ENCODE results near the gene DEF6.
A peak's percentile ranks its signal among the peaks of the same experiment; 100 is the strongest.

The DEF6 gene, protein sequence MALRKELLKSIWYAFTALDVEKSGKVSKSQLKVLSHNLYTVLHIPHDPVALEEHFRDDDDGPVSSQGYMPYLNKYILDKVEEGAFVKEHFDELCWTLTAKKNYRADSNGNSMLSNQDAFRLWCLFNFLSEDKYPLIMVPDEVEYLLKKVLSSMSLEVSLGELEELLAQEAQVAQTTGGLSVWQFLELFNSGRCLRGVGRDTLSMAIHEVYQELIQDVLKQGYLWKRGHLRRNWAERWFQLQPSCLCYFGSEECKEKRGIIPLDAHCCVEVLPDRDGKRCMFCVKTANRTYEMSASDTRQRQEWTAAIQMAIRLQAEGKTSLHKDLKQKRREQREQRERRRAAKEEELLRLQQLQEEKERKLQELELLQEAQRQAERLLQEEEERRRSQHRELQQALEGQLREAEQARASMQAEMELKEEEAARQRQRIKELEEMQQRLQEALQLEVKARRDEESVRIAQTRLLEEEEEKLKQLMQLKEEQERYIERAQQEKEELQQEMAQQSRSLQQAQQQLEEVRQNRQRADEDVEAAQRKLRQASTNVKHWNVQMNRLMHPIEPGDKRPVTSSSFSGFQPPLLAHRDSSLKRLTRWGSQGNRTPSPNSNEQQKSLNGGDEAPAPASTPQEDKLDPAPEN

GRCh38 chr6:35297601-35298481 lies at the start of gene DEF6:
TSS of gene DEF6 (plus strand) at chr6:35297818. CDS start at chr6:35297857, 39 bp downstream.
- peak; percentile 85 to 86 for ATAC-seq

GRCh38 chr6:35248300-35248699 lies 49.3 kb upstream of the DEF6 start:
- no peak for ATAC-seq

GRCh38 chr6:35248965-35249364 lies 48.7 kb upstream of the DEF6 start:
- ATAC-seq = no peak

DNA sequence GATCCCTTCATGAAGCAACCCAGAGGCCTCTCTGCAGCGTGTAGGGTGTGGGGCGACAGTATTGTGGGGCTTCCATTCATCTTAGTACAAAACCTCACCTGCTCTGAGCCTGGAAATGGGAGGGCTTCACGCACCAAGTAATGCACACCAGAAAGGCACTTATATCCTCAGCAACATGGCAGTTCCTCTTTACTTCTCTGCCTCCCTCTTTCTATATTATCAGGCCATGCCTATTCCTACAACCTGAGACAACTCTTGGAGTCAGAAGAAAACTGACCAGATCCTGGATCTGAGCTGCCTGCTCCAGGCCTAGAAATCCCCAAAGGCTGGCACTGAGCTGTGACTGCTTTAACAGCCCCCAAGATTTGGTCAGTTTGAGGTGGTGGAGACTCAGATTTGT lies 45.7 kb upstream of the DEF6 start:
- ATAC-seq = no peak

DNA sequence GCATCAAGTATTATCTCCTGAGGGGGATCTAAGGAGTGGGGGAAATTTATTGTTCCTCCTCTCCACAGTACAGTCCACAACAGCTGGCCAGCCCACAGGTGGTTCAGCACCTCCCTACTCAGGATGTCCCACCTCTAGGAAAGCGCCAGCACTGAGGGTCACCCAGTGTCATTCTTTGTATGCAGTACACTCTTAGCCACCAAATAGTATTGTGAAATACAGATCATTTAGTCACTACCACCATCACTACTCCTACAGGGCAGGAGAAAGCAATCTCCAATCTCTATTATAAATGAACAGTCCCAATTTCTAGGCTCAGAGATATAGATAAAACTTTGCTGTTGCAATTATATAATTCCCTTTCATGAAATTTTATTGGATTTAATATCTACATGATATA lies 44.4 kb upstream of the DEF6 start:
- ATAC-seq = no peak

- no peak for ATAC-seq
Measured at GRCh38 chr6:35258336-35258735, 39.3 kb upstream of the DEF6 start.

DNA sequence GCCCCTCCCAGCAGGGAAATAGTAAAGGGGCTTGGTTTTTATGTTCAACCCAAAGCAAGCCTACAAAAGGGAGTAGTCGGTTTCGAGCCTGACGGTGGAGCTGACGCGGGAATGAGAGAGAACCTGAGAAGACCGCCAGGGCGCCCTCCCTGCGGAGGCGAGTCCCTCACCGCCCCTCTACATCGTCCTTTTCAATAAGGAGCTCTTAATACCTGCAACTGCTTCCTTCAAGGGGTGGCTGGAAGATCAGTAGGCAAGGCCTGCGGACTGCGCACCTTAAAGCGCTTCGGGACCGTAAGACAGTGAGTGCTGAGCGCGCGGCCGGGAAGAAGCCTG lies 38.8 kb upstream of the DEF6 start:
- peak; percentile 17 to 22 for ATAC-seq

DNA sequence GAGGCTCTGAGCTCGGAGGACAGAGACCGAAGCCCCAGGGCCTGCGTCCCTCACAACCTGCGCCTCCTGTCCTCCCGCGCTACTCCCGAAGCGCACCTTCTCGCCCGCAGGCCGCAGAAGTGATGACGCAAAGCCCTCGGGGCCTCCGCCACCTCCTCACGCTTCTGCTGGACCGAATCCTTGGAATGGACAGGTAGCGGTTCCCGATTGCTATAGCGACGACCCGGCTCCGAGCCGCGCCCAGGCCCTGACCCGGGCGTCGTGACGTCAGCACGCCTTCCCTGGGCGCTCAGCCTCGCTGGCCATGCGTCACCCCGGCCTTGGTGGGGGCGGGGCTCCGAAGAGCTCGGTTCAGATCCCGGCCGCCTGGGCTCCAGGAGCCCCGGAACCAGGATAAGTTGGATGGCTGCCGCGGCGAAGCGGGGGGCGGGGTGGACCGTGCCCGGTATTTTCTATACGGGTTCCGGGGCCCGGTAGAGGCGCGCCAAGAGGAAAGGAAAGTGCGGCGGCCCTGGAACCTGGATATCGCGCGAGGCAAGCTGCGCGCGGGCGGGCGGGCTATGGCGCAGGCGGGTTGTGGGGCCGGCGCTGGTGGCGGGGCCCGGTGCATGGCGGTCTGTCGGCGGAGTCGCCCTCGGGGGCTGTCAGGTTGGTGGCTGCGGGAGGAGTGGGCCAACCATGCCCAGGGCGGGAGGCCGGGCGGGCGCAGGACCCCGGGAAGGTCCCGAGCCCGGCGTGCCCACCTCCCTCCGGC lies 38.2 kb upstream of the DEF6 start, which contains the start of gene ZNF76:
Gene ZNF76, plus strand, starts transcription at position 542 of the 754 bp plus-strand sequence. CDS start 21,417 bp downstream, outside the sequence.
- peak; percentile 85 to 89 for ATAC-seq

DNA sequence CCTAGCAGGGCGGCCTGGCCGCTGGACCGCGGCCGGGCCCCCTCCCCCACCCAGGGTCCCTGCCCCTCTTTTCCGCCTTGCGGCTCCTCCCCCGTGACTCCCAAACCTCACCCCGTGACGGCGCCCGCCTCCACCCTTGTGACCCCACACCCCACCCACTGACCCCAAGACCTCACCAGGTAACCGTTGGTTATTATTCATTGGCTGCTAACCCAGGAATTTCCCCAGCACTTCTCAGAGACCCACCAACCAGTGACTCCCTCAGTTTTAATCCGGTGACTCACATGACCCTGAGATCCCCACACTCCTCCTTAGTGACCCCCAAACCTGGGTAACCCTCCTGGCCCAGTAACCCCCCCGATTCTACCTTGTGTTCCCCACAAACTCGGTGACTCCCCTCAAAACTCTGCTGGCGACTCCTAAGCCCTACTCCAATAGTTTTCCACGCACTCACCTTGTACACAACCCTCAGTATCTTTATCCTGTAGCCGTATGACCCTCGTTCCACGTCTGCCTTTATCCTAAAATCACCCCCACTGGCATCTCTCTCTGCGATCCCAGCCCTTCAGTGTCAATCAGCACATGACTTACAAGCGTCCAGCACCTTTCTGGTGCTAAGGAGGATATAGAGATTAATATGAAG lies 37.5 kb upstream of the DEF6 start:
- peak; percentile 66 to 68 for ATAC-seq

- ATAC-seq = no peak
Measured at GRCh38 chr6:35260591-35261570, 36.7 kb upstream of the DEF6 start.

DNA sequence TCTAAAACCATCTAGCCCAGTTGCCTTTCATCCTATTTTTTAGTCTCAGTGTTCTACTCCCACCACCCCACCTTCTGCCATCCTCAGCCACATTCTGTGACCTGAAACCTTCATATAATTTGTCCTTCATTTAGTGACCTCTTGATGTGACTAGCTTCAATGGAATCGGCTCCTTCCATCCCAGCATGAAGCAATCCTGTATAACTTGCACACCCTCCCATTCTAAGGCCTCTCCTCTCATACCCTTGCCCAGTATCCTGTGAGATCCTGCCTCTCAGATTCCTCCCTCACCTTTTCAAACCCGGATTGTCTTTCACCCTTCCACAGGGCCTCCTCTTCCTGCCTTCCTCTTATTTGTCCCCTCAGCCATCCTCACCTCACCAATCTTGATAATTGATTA lies 35.0 kb upstream of the DEF6 start:
- ATAC-seq = no peak

DNA sequence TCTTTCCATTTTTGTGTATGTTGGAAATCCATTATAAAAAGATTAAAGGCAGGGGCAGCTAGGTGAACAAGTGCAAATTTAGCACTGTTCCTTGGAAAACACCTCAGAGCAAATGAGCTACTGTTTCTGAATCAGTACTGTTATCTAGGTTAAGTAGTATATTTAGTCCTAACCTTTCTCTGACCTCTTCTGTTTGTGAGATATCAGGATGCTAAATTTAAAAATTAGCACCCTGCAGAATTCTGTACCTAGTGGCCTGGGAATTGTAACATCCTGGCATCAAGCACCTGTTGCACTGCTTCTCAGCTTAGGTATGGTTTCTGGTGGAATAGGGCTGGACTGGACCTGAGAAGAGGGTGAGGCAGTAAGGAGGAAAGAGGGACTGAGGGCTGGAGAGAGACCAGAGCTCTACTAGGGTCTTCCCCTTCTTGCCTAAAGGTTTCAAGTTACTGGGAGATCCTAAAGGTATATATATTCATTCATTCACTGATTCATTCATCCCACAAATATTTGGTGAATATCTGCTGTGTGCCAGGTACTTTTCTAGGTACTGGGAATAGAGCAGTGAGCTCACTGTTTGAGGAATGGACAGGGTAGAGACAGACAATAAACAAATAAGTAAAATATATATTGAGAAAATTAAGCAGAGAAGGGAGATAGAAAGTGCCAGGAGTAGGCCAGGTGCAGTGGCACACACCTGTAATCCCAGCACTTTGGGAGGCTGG lies 32.9 kb upstream of the DEF6 start:
- no peak for ATAC-seq

GRCh38 chr6:35265523-35265922 lies 32.1 kb upstream of the DEF6 start:
- no peak for ATAC-seq

GRCh38 chr6:35267446-35267845 lies 30.2 kb upstream of the DEF6 start:
- no peak for ATAC-seq

GRCh38 chr6:35267897-35268296 lies 29.7 kb upstream of the DEF6 start:
- ATAC-seq = no peak

DNA sequence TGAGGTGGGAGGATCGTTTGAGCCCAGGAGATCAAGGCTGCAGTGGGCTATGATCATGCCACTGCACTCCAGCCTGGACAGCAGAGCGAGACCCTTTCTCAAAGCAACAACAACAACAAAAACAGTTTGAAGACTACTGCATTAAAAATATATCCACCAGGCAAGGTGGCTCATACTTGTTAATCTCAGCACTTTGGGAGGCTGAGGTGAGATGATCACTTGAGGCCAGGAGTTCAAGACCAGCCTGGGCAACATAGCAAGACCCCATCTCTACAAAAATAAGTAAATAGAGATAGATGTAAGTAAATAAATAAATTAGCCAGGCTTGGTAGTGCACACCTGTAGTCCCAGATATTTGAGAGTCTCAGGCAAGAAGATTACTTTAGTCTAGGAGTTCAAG lies 25.6 kb upstream of the DEF6 start:
- ATAC-seq = no peak

- no peak for ATAC-seq
Measured at GRCh38 chr6:35273822-35274559, 23.6 kb upstream of the DEF6 start.

- ATAC-seq = no peak
Measured at GRCh38 chr6:35275744-35276260, 21.8 kb upstream of the DEF6 start.

GRCh38 chr6:35278708-35279107 lies 18.9 kb upstream of the DEF6 start:
- ATAC-seq = no peak
